GM12878 (cell line): ENCODE results near the gene MTTP. TPM values are rescaled to one million over a fixed set of nuclear protein-coding genes. Genes with fewer than 3 reads are reported as not detected.

Source experiments
- ATAC-seq: fragments of 200-7000 bp; cut with Tn5 transposase; 3 replicates; pipeline ENCODE4 v1.9.1; 2020; ENCODE audit warnings: mild to moderate bottlenecking, moderate library complexity
- BruUV-seq: library from RNA; stranded (reverse); fragments of 400-500 nt; replicated peaks from 2 replicates; lab custom pipeline; 2021; lab: Mats Ljungman, UMichigan
- CTCF ChIA-PET: fragments of 300-600 bp; sonication (Branson Sonifier 250); formaldehyde crosslinking; extraction: SDS; loops from one replicate; lab custom pipeline; 2021; ENCODE audit warnings: inconsistent platforms; lab: Yijun Ruan, JAX
- POLR2A ChIA-PET: fragments of 350-600 bp; formaldehyde crosslinking; extraction: SDS; loops from one replicate; lab custom pipeline; 2021; ENCODE audit warnings: inconsistent platforms; lab: Charles Lee
- RAD21 ChIA-PET: fragments of 300-600 bp; sonication (Branson Sonifier 250); formaldehyde crosslinking; loops from one replicate; lab custom pipeline; 2023; ENCODE audit warnings: antibody characterized with exemption; ENCODE audit not compliant: unreplicated experiment; lab: Charles Lee
- SMC1A ChIA-PET: fragments of 300-600 bp; sonication (Branson Sonifier 250); formaldehyde crosslinking; loops from one replicate; lab custom pipeline; 2023; ENCODE audit not compliant: unreplicated experiment, uncharacterized antibody; lab: Charles Lee
- DNase-seq: peaks from one replicate; pipeline ENCODE4 v3.0.0-alpha.2; 2011; ENCODE audit warnings: low read depth, low spot score
- FAIRE-seq: peaks from 3 replicates; lab custom pipeline; 2011; peaks lifted over from hg19 to GRCh38; lab: Jason Lieb, UNC
- H2AFZ ChIP-seq: 2 replicates; pipeline ENCODE4 v1.6.0; 2011; ENCODE audit warnings: low read depth, low read length, control low read depth; ENCODE audit not compliant: control insufficient read depth
- H3K27ac ChIP-seq: 2 replicates; pipeline ENCODE4 v1.5.1; 2011; ENCODE audit warnings: control low read depth; ENCODE audit not compliant: control insufficient read depth, insufficient read depth
- H3K27me3 ChIP-seq, 2 experiments: replicated peaks in 1 of 2; 2 replicates each; pipeline versions ENCODE4 v1.6.0 to v1.6.1; 2011; ENCODE audit warnings: low read length in 1 of 2; ENCODE audit not compliant: control insufficient read depth in 2 of 2, insufficient read depth in 2 of 2
- H3K36me3 ChIP-seq, 2 experiments: 2 replicates each; pipeline ENCODE4 v1.5.1; 2011; ENCODE audit warnings: low read length in 1 of 2; ENCODE audit not compliant: control insufficient read depth in 2 of 2, insufficient read depth in 2 of 2
- H3K4me1 ChIP-seq: 2 replicates; pipeline ENCODE4 v1.6.1; 2011; ENCODE audit warnings: mild to moderate bottlenecking, low read length, moderate library complexity, mixed read lengths; ENCODE audit not compliant: control insufficient read depth, insufficient read depth
- H3K4me2 ChIP-seq: 2 replicates; pipeline ENCODE4 v1.6.0; 2011; ENCODE audit warnings: control low read depth; ENCODE audit not compliant: control insufficient read depth, insufficient read depth
- H3K4me3 ChIP-seq: fragments of 200-600 bp; sonication (generic); 2 replicates; pipeline ENCODE4 v1.5.1; 2016
- H3K79me2 ChIP-seq: 2 replicates; pipeline ENCODE4 v1.6.0; 2011; ENCODE audit warnings: low read length; ENCODE audit not compliant: control insufficient read depth, insufficient read depth
- H3K9ac ChIP-seq: 2 replicates; pipeline ENCODE4 v1.8.0; 2011; ENCODE audit warnings: low read length, control low read depth, mixed read lengths; ENCODE audit not compliant: control insufficient read depth, insufficient read depth
- H3K9me3 ChIP-seq: replicated peaks from 3 replicates; pipeline ENCODE4 v1.5.1; 2011; ENCODE audit warnings: mild to moderate bottlenecking, low read length; ENCODE audit not compliant: control insufficient read depth, insufficient read depth
- H4K20me1 ChIP-seq: 2 replicates; pipeline ENCODE4 v1.6.0; 2011; ENCODE audit not compliant: control insufficient read depth, insufficient read depth
- BACH1 ChIP-seq: fragments of 450-650 bp; IDR thresholded peaks from 2 replicates; pipeline ENCODE4 v1.6.1; 2017; ENCODE audit warnings: mild to moderate bottlenecking, borderline replicate concordance
- NFXL1 ChIP-seq: fragments of 450-650 bp; IDR thresholded peaks from 2 replicates; pipeline ENCODE4 v1.6.1; 2017; ENCODE audit warnings: antibody characterized with exemption, mild to moderate bottlenecking, borderline replicate concordance
- NFYA ChIP-seq: IDR thresholded peaks from 2 replicates; pipeline ENCODE4 v1.6.1; 2011; ENCODE audit warnings: low read depth, mild to moderate bottlenecking, low read length, improper control_type of control experiment, borderline replicate concordance
- ZNF622 ChIP-seq: fragments of 450-650 bp; IDR thresholded peaks from 2 replicates; pipeline ENCODE4 v1.6.1; 2017; ENCODE audit warnings: mild to moderate bottlenecking, inconsistent platforms
- WGBS: methylation state at CpG from one replicate; pipeline ENCODE4 v1.1.6; 2016; ENCODE audit warnings: low lambda C conversion rate; ENCODE audit not compliant: insufficient replicate concordance, insufficient coverage; ENCODE audit errors: missing lambda C conversion rate; 5-methylcytosine and 5-hydroxymethylcytosine counted together
- in situ Hi-C: fragments of 300-500 bp; cut with MboI; formaldehyde crosslinking; loops from 9 replicates; pipeline ENCODE4 v1.14.3; 2018; ENCODE audit warnings: mixed read lengths
- intact Hi-C: fragments of 100-400 bp; cut with micrococcal nuclease; formaldehyde crosslinking; loops from one replicate; pipeline ENCODE4 v1.14.2; 2022; ENCODE audit not compliant: unreplicated experiment
- polyA plus RNA-seq, 11 experiments: library from polyadenylated mRNA; depleted of rRNA in 4 of 11; unstranded in 6 of 11; stranded (reverse) in 5 of 11; fragments of >200 nt; fragmentation: Nextera tagmentation in 4 of 11; fragmentation: Illumina TruSeq in 1 of 11; extraction: Ambion mirVana in 4 of 11; extraction: Trizol in 1 of 11; gene quantifications; 1 replicate in 1 of 11; 2 replicates in 10 of 11; pipeline versions ENCODE4 v1.2.1 to v1.2.3, GENCODE V29; 2011 to 2016; ENCODE audit warnings: inconsistent platforms in 2 of 11, missing spikeins in 2 of 11, low read depth in 1 of 11
- total RNA-seq, 4 experiments: library from RNA; depleted of rRNA in 3 of 4; stranded (reverse); fragments of >200 nt in 3 of 4; fragmentation: Illumina TruSeq in 1 of 4; extraction: Trizol in 1 of 4; gene quantifications; 2 replicates each; pipeline versions ENCODE4 v1.2.1 to v1.2.3, GENCODE V29; 2013 to 2021
- TF ChIP-seq, protein P1 (sequence below): IDR thresholded peaks from 2 replicates; pipeline ENCODE4 v1.6.1; 2012; ENCODE audit warnings: low read depth, low read length, improper control_type of control experiment
- TF ChIP-seq, protein P2 (sequence below): IDR thresholded peaks from 2 replicates; pipeline ENCODE4 v1.6.1; 2011; ENCODE audit warnings: low read depth, mild to moderate bottlenecking, low read length, moderate library complexity, borderline replicate concordance; ENCODE audit errors: extremely low read depth
- TF ChIP-seq, protein P3 (sequence below): fragments of 450-650 bp; IDR thresholded peaks from 2 replicates; pipeline ENCODE4 v1.6.1; 2017; ENCODE audit warnings: mild to moderate bottlenecking
- TF ChIP-seq, protein P4 (sequence below): fragments of 450-650 bp; formaldehyde crosslinking; IDR thresholded peaks from 2 replicates; pipeline ENCODE4 v1.4.0; 2020; ENCODE audit warnings: mild to moderate bottlenecking, moderate library complexity
- TF ChIP-seq, protein P5 (sequence below): fragments of 450-650 bp; IDR thresholded peaks from 2 replicates; pipeline ENCODE4 v1.6.1; 2016; ENCODE audit warnings: mild to moderate bottlenecking

MTTP gene
- total and polyA plus RNA-seq, 10 of the 15 experiments (the other 5 are each of a cell fraction or from before 2014, with no cell fraction given): 0.08 to 2.2 (median 0.21) TPM; not detected in 1

DNA sequence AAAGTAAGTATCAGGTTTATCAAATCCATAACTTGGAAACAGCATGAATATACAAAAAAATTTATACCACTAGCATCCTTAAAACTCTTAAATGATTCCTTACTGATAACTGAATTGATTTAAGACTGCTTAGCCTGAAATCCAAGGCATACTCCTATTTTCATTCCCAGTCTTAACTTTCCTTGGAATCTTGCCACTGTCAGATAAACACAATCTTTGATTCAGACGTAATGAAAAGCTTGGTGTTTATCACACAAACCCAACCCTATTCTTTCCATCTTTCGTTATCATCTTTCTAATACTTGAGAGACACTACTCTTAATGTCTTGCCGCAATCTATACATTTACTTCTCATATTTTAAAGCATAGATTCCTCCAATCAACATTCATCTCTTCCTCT is 44.7 kb upstream of the MTTP start:
- H3K27ac ChIP-seq: no peak overlapping the region
- H3K36me3 ChIP-seq: no peaks in the 10 kb centered on the region
- no peak overlapping the region for H2AFZ ChIP-seq
- no peaks in the 10 kb centered on the region for H3K79me2 ChIP-seq
- RAD21 ChIA-PET: no interaction called here
- H4K20me1 ChIP-seq: no peaks in the 10 kb centered on the region
- SMC1A ChIA-PET: no interaction called here
- no peak overlapping the region for H3K4me2 ChIP-seq
- no TSS peak for BruUV-seq
- 36% methylated on average over 3 of the region's 3 CpGs for WGBS
- no peak for TF ChIP-seq ZNF622
- no peak for TF ChIP-seq NFYA
- TF ChIP-seq BACH1: no peak
- TF ChIP-seq, protein P1, sequence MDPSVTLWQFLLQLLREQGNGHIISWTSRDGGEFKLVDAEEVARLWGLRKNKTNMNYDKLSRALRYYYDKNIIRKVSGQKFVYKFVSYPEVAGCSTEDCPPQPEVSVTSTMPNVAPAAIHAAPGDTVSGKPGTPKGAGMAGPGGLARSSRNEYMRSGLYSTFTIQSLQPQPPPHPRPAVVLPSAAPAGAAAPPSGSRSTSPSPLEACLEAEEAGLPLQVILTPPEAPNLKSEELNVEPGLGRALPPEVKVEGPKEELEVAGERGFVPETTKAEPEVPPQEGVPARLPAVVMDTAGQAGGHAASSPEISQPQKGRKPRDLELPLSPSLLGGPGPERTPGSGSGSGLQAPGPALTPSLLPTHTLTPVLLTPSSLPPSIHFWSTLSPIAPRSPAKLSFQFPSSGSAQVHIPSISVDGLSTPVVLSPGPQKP: no peak
- TF ChIP-seq, protein P2, sequence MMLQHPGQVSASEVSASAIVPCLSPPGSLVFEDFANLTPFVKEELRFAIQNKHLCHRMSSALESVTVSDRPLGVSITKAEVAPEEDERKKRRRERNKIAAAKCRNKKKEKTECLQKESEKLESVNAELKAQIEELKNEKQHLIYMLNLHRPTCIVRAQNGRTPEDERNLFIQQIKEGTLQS: no peak
- TF ChIP-seq, protein P3, sequence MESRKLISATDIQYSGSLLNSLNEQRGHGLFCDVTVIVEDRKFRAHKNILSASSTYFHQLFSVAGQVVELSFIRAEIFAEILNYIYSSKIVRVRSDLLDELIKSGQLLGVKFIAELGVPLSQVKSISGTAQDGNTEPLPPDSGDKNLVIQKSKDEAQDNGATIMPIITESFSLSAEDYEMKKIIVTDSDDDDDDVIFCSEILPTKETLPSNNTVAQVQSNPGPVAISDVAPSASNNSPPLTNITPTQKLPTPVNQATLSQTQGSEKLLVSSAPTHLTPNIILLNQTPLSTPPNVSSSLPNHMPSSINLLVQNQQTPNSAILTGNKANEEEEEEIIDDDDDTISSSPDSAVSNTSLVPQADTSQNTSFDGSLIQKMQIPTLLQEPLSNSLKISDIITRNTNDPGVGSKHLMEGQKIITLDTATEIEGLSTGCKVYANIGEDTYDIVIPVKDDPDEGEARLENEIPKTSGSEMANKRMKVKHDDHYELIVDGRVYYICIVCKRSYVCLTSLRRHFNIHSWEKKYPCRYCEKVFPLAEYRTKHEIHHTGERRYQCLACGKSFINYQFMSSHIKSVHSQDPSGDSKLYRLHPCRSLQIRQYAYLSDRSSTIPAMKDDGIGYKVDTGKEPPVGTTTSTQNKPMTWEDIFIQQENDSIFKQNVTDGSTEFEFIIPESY: no peak
- TF ChIP-seq, protein P4, sequence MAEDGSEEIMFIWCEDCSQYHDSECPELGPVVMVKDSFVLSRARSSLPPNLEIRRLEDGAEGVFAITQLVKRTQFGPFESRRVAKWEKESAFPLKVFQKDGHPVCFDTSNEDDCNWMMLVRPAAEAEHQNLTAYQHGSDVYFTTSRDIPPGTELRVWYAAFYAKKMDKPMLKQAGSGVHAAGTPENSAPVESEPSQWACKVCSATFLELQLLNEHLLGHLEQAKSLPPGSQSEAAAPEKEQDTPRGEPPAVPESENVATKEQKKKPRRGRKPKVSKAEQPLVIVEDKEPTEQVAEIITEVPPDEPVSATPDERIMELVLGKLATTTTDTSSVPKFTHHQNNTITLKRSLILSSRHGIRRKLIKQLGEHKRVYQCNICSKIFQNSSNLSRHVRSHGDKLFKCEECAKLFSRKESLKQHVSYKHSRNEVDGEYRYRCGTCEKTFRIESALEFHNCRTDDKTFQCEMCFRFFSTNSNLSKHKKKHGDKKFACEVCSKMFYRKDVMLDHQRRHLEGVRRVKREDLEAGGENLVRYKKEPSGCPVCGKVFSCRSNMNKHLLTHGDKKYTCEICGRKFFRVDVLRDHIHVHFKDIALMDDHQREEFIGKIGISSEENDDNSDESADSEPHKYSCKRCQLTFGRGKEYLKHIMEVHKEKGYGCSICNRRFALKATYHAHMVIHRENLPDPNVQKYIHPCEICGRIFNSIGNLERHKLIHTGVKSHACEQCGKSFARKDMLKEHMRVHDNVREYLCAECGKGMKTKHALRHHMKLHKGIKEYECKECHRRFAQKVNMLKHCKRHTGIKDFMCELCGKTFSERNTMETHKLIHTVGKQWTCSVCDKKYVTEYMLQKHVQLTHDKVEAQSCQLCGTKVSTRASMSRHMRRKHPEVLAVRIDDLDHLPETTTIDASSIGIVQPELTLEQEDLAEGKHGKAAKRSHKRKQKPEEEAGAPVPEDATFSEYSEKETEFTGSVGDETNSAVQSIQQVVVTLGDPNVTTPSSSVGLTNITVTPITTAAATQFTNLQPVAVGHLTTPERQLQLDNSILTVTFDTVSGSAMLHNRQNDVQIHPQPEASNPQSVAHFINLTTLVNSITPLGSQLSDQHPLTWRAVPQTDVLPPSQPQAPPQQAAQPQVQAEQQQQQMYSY (CRISPR knock-in tag): no peak
- TF ChIP-seq, protein P5, sequence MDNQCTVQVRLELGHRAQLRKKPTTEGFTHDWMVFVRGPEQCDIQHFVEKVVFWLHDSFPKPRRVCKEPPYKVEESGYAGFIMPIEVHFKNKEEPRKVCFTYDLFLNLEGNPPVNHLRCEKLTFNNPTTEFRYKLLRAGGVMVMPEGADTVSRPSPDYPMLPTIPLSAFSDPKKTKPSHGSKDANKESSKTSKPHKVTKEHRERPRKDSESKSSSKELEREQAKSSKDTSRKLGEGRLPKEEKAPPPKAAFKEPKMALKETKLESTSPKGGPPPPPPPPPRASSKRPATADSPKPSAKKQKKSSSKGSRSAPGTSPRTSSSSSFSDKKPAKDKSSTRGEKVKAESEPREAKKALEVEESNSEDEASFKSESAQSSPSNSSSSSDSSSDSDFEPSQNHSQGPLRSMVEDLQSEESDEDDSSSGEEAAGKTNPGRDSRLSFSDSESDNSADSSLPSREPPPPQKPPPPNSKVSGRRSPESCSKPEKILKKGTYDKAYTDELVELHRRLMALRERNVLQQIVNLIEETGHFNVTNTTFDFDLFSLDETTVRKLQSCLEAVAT: no peak
- no peak for TF ChIP-seq NFXL1
- H3K9me3 ChIP-seq: no peaks in the 10 kb centered on the region
- H3K4me1 ChIP-seq: no peaks in the 10 kb centered on the region
- POLR2A ChIA-PET: no interaction called here
- intact Hi-C loops (no loop called here), in situ Hi-C loops (no loop called here)
- DNase-seq: no peak
- no peak for FAIRE-seq
- H3K4me3 ChIP-seq: no peak overlapping the region
- no peak overlapping the region for H3K9ac ChIP-seq
- no peaks in the 10 kb centered on the region for H3K27me3 ChIP-seq
- no peak for ATAC-seq
- CTCF ChIA-PET: no interaction called here
